Measurements from ENCODE around the gene ERC1.

Gene ERC1

GRCh38 chr12:1418144-1418543, 427.1 kb downstream of the ERC1 start:
- DNase-seq (ENCODE audit: low read depth, low spot score) = no peak
- POLR2A ChIA-PET = no interaction called here
- H3K4me3 ChIP-seq (ENCODE audit: low read depth, low read length) = no peak overlapping the region
- CTCF ChIA-PET = no interaction called here
- TF ChIP-seq CTCF (IDR thresholded peaks at IDR 0.05; ENCODE audit: insufficient read depth, low read length, missing control alignments) = no peak

GRCh38 chr12:1419849-1420371, 428.9 kb downstream of the ERC1 start:
- H3K4me3 ChIP-seq (ENCODE audit: low read depth, low read length) = no peak overlapping the region
- TF ChIP-seq CTCF (IDR thresholded peaks at IDR 0.05; ENCODE audit: insufficient read depth, low read length, missing control alignments) = no peak
- ChIA-PET CTCF (no interaction called here), POLR2A (no interaction called here)
- DNase-seq (ENCODE audit: low read depth, low spot score) = no peak

GRCh38 chr12:1421091-1421846, 430.2 kb downstream of the ERC1 start:
- ChIA-PET CTCF (no interaction called here), POLR2A (no interaction called here)
- DNase-seq (ENCODE audit: low read depth, low spot score) = no peak
- no peak overlapping the region for H3K4me3 ChIP-seq (ENCODE audit: low read depth, low read length)
- no peak for TF ChIP-seq CTCF (IDR thresholded peaks at IDR 0.05; ENCODE audit: insufficient read depth, low read length, missing control alignments)

GRCh38 chr12:1422604-1423315, 431.7 kb downstream of the ERC1 start:
- no peak for DNase-seq (ENCODE audit: low read depth, low spot score)
- CTCF ChIA-PET = no interaction called here
- POLR2A ChIA-PET = no interaction called here
- no peak overlapping the region for H3K4me3 ChIP-seq (ENCODE audit: low read depth, low read length)
- no peak for TF ChIP-seq CTCF (IDR thresholded peaks at IDR 0.05; ENCODE audit: insufficient read depth, low read length, missing control alignments)

GRCh38 chr12:1424674-1425395, 433.8 kb downstream of the ERC1 start:
- ChIA-PET CTCF (no interaction called here), POLR2A (no interaction called here)
- H3K4me3 ChIP-seq (ENCODE audit: low read depth, low read length) = no peak overlapping the region
- TF ChIP-seq CTCF (IDR thresholded peaks at IDR 0.05; ENCODE audit: insufficient read depth, low read length, missing control alignments) = no peak
- DNase-seq (ENCODE audit: low read depth, low spot score) = no peak

- TF ChIP-seq CTCF (IDR thresholded peaks at IDR 0.05; ENCODE audit: insufficient read depth, low read length, missing control alignments) = no peak
- POLR2A ChIA-PET = no interaction called here
- no peak for DNase-seq (ENCODE audit: low read depth, low spot score)
- CTCF ChIA-PET = no interaction called here
- H3K4me3 ChIP-seq (ENCODE audit: low read depth, low read length) = no peak overlapping the region
Observed at GRCh38 chr12:1425396-1425729, 434.3 kb downstream of the ERC1 start.
